HG03460 (cell line): ENCODE measurements around the gene LNP1.

Source experiments
- ATAC-seq: cut with Tn5 transposase; IDR thresholded peaks from one replicate; pipeline ENCODE4 v1.9.1; 2021; ENCODE audit not compliant: unreplicated experiment

Gene LNP1

DNA sequence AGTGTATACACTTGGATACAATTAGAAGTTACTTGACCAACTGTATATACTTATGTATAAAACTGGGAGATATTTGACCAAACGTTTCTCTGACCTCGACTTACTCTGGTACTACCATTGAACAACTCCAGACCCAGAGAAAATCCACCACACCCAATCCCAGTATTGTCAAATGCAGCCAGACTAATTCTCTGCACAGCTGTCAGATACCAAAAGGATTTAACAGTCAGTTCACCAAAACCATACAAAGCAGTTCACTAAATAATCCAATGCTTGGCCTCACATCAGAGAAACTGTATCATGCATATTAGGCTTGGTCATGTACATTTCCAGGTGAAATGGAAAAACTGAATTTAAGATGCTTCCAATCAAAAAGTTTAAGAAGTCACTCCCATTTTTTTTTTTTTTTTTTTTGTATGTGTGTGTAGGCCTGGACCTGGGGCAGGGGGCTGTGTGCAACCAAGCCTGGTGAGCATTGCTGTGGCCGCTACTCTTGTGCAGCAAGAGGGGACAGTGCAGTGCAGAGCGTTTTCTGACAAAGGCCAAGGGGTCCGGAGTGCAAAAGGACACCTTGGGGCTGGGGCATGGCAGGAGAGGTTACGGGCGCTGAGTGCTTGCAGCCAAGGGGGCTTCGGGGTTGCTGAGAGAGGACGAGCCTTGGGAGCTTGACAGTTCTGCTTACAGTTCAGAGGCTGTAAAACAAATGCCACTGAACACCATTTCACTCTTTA, 1.8 kb upstream of the LNP1 start:
- ATAC-seq: no peak

GRCh38 chr3:100400419-100400779, 940 bp upstream of the LNP1 start:
- peak; percentile 17 for ATAC-seq

- ATAC-seq: peak; percentile 13
Observed at GRCh38 chr3:100401674-100402041, 319 bp downstream of the LNP1 start.

- ATAC-seq: no peak
Observed at GRCh38 chr3:100402256-100402655, 917 bp downstream of the LNP1 start.

- no peak for ATAC-seq
Observed at GRCh38 chr3:100402891-100403290, 1.6 kb downstream of the LNP1 start.

DNA sequence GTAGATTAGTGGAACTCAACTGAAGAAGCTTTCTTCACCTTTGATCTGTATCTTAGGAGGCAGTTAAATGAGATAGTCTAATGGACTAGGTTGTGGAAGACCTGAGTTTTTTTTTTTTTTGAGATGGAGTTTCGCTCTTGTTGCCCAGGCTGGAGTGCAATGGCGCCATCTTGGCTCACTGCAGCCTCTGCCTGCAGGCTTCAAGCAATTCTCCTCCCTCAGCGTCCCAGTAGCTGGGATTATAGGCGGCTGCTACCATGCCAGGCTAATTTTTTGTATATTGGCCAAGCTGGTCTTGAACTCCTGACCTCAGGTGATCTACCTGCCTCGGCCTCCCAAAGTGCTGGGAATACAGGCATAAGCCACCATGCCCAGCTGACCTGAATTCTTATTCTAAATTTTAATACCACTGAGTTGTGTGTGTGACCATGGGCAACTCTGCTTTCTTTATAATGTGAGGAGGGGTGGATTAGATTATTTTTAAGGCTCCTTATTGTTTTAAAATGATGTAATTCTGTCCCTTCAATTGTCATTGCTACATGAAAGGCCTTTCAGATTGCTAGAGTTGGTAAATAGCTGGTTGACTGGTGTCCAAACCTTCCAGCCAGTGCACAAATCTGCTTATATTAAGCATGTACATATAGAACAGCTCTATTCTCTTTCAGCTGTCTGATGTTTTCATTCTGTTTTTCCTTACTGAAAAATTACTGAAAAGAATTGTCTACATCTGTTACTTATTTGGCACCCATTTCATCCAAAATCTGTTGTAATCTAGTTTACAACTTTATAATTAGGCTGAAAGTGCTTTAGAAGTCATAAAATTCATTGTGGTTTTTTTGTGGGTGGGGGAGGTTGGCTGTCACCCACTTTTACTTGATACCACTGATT, 2.3 kb downstream of the LNP1 start:
- no peak for ATAC-seq

DNA sequence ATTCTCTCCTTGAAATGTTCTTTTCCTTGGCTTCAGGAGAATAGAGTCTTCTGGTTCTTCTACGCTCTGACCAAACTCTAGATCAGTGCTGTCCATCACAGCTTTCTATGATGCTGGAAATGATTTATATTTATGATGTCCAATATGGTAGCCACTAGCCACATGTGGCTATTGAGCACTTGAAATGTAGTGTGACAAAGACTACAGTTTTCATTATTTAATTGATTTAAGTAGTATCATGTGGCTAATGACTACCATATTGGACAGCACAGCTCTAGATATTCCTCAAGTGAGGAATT, 2.9 kb downstream of the LNP1 start:
- no peak for ATAC-seq

DNA sequence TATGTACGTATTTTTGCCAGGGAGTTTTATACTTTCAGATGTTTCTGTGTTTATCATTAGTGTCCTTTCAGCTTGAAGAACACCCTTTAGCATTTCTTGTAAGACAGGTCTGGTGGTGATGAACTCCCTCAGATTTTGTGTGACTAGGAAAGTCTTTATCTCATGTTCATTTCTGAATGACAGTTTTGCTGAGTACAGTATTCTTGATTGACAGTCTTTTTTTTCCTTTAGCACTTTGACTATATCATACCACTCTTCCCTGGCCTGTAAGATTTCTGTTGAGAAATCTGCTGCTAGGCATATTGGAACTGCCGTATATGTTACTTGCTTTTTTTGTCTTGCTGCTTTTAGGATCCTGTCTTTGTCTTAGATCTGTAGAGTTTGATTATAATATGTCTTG, 5.8 kb downstream of the LNP1 start:
- no peak for ATAC-seq

GRCh38 chr3:100407977-100408532, 6.7 kb downstream of the LNP1 start:
- ATAC-seq: no peak

DNA sequence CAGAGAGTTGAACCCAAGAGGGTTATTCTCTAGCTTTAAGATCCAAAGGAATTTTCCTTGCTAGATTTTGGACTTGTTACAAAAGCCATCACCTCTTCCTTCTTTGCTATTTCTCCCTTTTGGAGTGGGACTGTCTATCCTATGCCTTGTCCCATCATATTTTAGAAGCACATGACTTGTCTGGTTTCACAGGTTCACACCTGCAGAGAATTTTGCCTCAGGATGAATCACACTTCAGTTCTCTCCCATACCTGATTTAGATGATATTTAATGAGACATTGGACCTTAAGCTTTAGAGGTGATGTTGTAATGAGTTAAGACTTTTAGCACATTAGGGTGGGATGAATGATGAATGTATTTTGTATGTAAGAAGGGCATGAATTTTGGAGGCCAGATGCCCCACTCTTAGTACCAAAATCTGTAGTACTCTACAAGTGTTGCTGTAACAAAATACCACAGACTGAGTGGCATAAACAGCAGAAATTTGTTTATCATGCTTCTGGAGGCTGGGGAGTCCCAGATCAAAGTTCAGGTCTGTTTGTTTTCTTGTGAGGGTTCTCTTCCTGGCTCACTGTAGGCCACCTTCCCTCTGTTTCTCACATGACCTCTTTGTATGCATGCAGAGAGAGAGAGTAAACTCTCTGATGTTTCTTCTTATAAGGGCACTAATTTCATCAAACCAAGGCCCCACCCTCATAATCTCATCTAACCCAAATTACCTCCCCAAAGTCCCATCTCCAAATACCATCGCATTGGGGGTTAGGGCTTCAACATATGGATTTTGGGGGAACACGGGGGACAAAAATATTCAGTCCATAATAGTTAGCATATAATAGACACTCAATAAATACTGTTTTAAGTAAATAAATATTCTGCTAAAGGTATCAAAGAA, 10.0 kb downstream of the LNP1 start:
- ATAC-seq: no peak

DNA sequence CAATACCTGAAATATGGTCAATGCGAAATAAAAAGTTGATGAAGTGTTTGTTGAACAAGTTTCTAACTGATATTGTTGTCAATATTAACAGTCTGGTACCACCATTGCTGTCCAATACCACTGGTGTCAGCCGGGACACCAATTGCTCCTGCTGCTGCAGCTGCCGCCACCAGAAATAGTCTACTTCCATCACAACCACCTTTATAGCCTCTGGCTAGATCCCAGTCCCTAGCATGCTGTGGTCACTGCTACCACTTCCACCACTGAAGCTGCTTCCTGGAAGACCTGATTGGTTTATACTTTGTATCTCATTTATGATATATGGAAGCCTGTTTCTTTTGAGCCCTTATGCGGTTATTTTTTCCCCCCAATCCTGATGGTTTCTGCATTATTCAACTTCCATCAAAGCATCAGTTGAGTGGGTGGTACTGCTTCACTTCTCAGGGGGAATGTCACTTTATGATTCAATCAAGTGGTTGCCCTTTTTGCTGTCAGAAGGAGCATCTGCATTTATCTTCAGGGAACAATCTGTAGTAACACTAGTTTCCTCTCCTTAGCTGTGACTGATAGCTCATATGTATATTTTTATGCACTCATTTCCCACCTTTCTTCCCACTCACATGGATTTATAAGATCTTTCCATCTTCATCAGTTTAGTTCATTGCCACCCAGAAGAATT, 11.7 kb downstream of the LNP1 start:
- ATAC-seq: no peak

GRCh38 chr3:100413613-100414012, 12.3 kb downstream of the LNP1 start:
- no peak for ATAC-seq

DNA sequence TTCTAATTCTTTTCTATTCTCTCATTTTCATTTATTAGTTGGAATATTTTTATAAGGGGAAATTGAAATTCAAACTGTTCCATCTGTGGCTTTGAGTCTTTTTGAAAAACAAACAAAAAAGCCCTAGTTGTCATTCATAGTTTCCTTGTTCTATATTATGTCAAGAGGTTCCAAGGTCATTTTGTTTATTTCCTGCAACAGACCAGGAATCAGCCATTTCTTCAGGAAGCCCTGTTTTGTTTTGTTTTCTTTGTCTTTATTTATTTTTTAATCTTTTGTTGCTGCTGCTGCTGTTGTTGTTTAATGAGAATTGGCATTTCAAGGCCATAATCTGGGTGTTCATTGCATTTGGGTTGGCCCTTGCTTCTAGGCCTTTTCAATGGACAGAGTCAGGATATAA, 14.8 kb downstream of the LNP1 start:
- no peak for ATAC-seq

DNA sequence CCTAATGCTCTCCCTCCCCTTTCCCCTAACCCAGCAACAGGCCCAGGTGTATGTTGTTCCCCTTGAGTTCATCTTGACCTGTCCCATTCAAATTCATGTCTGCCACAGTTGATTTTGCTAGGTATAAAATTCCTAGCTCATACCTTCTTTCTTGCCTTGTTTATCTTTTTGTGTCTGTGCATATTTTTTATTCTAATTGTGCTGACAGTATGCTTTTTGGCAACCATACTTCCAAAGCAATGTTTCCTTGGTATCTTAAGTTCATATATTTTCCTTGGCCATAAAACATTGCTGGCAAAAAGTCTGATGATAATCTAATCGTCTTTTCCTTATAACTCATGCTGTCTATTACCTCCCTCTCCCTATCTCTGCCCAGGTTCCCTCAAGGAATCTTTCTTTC, 15.5 kb downstream of the LNP1 start:
- no peak for ATAC-seq

DNA sequence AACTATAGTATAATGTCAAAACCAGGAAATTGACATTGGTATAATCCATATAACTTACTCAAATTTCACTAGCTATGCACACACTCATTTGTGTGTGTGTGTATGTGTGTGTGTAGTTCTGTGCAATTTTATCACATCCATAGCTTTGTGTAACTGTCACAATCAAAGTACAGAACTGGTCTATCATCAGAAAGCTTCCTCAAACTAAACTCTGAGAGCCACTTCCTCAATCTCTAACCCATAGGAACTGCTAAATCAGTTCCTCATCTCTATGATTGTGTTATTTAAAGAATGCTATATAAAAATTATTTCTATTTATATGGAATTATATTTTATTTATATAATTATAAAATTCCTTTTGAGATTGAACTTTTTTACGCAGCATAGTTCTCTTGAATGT, 18.1 kb downstream of the LNP1 start:
- no peak for ATAC-seq

DNA sequence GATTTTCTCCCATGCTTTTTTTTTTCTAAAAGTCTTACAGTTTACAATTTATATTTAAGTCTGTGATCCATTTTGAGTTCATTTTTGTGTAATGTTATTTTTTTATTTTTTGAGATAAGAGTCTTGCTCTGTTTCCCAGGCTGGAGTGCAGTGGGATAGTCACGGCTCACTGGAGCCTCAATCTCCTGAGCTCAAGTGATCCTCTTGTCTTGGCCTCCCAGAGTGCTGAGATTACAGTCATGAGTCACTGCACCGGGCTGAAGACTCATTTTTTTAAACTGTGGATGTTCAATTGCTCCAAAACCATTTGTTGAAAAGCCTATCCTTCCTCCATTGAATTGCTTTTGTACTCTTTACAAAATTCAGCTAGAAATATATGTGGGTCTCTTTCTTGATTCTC, 19.5 kb downstream of the LNP1 start:
- ATAC-seq: no peak

GRCh38 chr3:100423611-100424010, 22.3 kb downstream of the LNP1 start:
- no peak for ATAC-seq

- ATAC-seq: no peak
Observed at GRCh38 chr3:100424261-100424660, 22.9 kb downstream of the LNP1 start.

DNA sequence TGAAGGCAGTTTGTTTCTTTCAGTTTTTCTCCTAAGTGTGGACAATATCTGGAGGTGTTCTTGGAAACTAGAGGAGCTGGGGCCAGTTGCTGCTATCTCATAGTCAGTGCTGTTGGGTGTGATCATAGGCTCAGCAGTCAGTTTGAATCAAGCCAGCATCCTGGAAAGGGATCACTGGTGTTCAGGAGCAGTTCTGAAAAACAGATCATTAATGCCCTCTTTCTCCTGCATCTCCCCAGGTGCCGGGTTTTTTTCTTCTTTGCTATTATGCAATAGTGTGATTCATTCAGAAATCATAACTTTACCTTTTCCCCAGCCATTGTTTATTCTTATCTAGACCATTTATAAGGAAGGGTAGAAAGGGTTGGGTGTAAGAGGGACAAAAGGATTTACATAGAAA, 24.0 kb downstream of the LNP1 start:
- no peak for ATAC-seq

DNA sequence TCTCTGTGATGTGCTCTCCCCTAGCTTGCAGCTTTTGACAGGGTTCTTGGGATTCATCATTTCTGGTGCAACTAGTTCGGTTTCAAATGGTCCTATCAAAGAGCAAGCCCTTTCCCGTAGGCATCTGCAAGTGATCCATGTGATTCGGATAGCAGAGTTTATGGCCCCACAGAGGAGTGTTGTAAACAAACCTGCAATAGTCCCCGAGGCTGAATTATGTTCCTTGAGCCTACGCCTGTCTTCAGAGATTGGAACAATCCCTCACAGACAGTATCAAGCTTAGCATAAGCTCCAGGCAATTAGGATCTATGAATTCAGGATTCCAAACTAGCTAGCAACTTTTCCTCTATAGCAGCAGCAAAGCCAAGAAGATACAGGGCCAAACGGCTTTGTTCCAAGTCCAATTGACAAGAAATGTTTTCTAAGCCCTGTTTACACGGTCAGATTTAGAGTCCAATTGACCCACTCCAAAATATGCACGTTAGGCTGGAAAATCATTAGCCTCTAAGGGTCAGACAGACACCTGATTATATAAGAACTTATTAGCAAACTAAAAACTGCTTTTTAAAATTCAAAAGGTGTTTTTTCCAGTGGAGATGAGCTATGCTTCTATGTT, 24.8 kb downstream of the LNP1 start:
- ATAC-seq: no peak
